Activated CD4-positive, alpha-beta T cell treated with anti-CD3 and anti-CD28 coated beads, Interleukin-2, Interleukin-4, amounts not matched to agents 100 ng/mL and 50 ng/mL, durations not matched to agents 16 hours and 8 hours (primary cell): ENCODE results near the gene ERAS.
A peak's percentile ranks its signal among the peaks of the same experiment; 100 is the strongest.
"Not testable (repeated sequence)": the region's sequence is repeated elsewhere in the genome, so short reads cannot be mapped to it uniquely, and the experiment has no call there.

Experiments
- DNase-seq: peaks from one replicate; pipeline ENCODE4 v3.0.0-alpha.2; 2020; ENCODE audit warnings: low spot score

The ERAS gene

GRCh38 chrX:48798318-48798717, 28.0 kb upstream of the ERAS start:
- no peak for DNase-seq

GRCh38 chrX:48800574-48801279, 25.6 kb upstream of the ERAS start:
- DNase-seq: no peak

- peak; percentile 95 for DNase-seq
Measured at GRCh38 chrX:48801280-48802088, 24.8 kb upstream of the ERAS start, which contains the start of gene HDAC6. Gene HDAC6 (plus strand): TSS chrX:48802067. CDS start chrX:48802693, 626 bp downstream.

GRCh38 chrX:48802089-48802904, 24.0 kb upstream of the ERAS start:
- DNase-seq: peak; percentile 72

GRCh38 chrX:48802905-48803200, 23.5 kb upstream of the ERAS start:
- no peak for DNase-seq

- DNase-seq: no peak
Measured at GRCh38 chrX:48806081-48806480, 20.2 kb upstream of the ERAS start.

- DNase-seq: no peak
Measured at GRCh38 chrX:48813644-48814043, 12.7 kb upstream of the ERAS start.

- DNase-seq: no peak
Measured at GRCh38 chrX:48814722-48815121, 11.6 kb upstream of the ERAS start.

- no peak for DNase-seq
Measured at GRCh38 chrX:48815266-48815665, 11.0 kb upstream of the ERAS start.

GRCh38 chrX:48816014-48816810, 10.1 kb upstream of the ERAS start:
- DNase-seq: no peak

- no peak for DNase-seq
Measured at GRCh38 chrX:48818098-48818497, 8.2 kb upstream of the ERAS start.

- DNase-seq: no peak
Measured at GRCh38 chrX:48818866-48819265, 7.4 kb upstream of the ERAS start.

GRCh38 chrX:48819394-48819793, 6.9 kb upstream of the ERAS start:
- not testable (repeated sequence) for DNase-seq

- DNase-seq: no peak
Measured at GRCh38 chrX:48823053-48823452, 3.3 kb upstream of the ERAS start.

GRCh38 chrX:48824066-48824465, 2.2 kb upstream of the ERAS start:
- no peak for DNase-seq

GRCh38 chrX:48826876-48827653, 752 bp downstream of the ERAS start:
- DNase-seq: no peak

GRCh38 chrX:48827654-48827968, 1.3 kb downstream of the ERAS start:
- no peak for DNase-seq

GRCh38 chrX:48829016-48829735, 2.9 kb downstream of the ERAS start:
- DNase-seq: no peak

GRCh38 chrX:48831136-48831908, 5.0 kb downstream of the ERAS start:
- DNase-seq: no peak

- no peak for DNase-seq
Measured at GRCh38 chrX:48831909-48832291, 5.6 kb downstream of the ERAS start.
